Kidney (tissue), 14 donors: Measurements from ENCODE around the gene GPR143. TPM values are rescaled to one million over a fixed set of nuclear protein-coding genes. Genes with fewer than 3 reads are reported as not detected.

Experiments used
- DNase-seq, 5 donors: peaks; one replicate each; pipeline ENCODE4 v3.0.0-alpha.2; 2013 to 2020
- FAIRE-seq: peaks from 2 replicates; lab custom pipeline; 2012; peaks lifted over from hg19 to GRCh38; lab: Jason Lieb, UNC
- H3K27ac ChIP-seq, 2 donors: one replicate each; pipeline ENCODE4 v1.7.0; 2013; ENCODE audit warnings: low read depth in 2 of 2, low read length in 2 of 2, inconsistent platforms in 1 of 2
- H3K27me3 ChIP-seq: one replicate; pipeline ENCODE4 v1.7.1; 2013; ENCODE audit warnings: low read length, inconsistent platforms; ENCODE audit not compliant: control insufficient read depth, insufficient read depth
- H3K36me3 ChIP-seq, 3 donors: one replicate each; pipeline versions ENCODE4 v1.7.0 to v1.7.1; 2013; ENCODE audit warnings: low read length in 3 of 3, control low read depth in 1 of 3, inconsistent platforms in 1 of 3; ENCODE audit not compliant: insufficient read depth in 3 of 3, control insufficient read depth in 2 of 3
- H3K4me1 ChIP-seq, 3 donors: one replicate each; pipeline versions ENCODE4 v1.7.0 to v1.7.1; 2013; ENCODE audit warnings: low read length in 3 of 3, inconsistent platforms in 1 of 3, low read depth in 1 of 3; ENCODE audit not compliant: control insufficient read depth in 2 of 3, insufficient read depth in 2 of 3
- H3K4me3 ChIP-seq, 3 donors: one replicate each; pipeline versions ENCODE4 v1.7.0 to v1.8.1; 2013; ENCODE audit warnings: low read length in 3 of 3, control low read depth in 1 of 3, inconsistent platforms in 1 of 3
- H3K9ac ChIP-seq, 3 donors: one replicate each; pipeline versions ENCODE4 v1.7.0 to v1.7.1; 2013; ENCODE audit warnings: low read length in 3 of 3, control low read depth in 1 of 3, inconsistent platforms in 1 of 3
- H3K9me3 ChIP-seq, 3 donors: one replicate each; pipeline versions ENCODE4 v1.7.0 to v1.7.1; 2013; ENCODE audit warnings: low read length in 3 of 3, control low read depth in 1 of 3, inconsistent platforms in 1 of 3; ENCODE audit not compliant: control insufficient read depth in 2 of 3, insufficient read depth in 1 of 3
- intact Hi-C: fragments of 100-400 bp; cut with DNase I; formaldehyde crosslinking; loops from one replicate; pipeline ENCODE4 v1.11.1; 2022
- polyA plus RNA-seq: library from polyadenylated mRNA; stranded (reverse); fragments of 350-450 nt; fragmentation: Illumina TruSeq; extraction: RNeasy Lipid Tissue Mini Kit (QIAGEN cat#74804); gene quantifications from one replicate; pipeline ENCODE4 v1.2.3, GENCODE V29; 2014; ENCODE audit warnings: low read depth, low replicate concordance; ENCODE audit not compliant: insufficient read depth
- total RNA-seq: library from RNA; stranded (reverse); fragmentation: NEBNext Ultra II Directional; extraction: Animal tissue kit (Norgen Biotek cat#: 25700); gene quantifications from one replicate; pipeline ENCODE4 v1.2.1, GENCODE V29; 2021
- TF ChIP-seq, protein P1 (sequence below): IDR thresholded peaks from 3 replicates; pipeline ENCODE4 v1.5.1; 2012; ENCODE audit warnings: mild to moderate bottlenecking, moderate library complexity, borderline replicate concordance; ENCODE audit not compliant: insufficient read depth; ENCODE audit errors: extremely low read depth
- donor health status: control.
- donor health status: control.
- donor health status: control.
- donor health status: control.
- donor health status: control.
- donor health status: DM: yes; HTN: yes; CAD: no.
- donor health status: Normal renal cell carcinoma (clear cell type).

GPR143 gene
- total and polyA plus RNA-seq, 2 donors from 2014 or later: 8.2 to 8.7 TPM

DNA sequence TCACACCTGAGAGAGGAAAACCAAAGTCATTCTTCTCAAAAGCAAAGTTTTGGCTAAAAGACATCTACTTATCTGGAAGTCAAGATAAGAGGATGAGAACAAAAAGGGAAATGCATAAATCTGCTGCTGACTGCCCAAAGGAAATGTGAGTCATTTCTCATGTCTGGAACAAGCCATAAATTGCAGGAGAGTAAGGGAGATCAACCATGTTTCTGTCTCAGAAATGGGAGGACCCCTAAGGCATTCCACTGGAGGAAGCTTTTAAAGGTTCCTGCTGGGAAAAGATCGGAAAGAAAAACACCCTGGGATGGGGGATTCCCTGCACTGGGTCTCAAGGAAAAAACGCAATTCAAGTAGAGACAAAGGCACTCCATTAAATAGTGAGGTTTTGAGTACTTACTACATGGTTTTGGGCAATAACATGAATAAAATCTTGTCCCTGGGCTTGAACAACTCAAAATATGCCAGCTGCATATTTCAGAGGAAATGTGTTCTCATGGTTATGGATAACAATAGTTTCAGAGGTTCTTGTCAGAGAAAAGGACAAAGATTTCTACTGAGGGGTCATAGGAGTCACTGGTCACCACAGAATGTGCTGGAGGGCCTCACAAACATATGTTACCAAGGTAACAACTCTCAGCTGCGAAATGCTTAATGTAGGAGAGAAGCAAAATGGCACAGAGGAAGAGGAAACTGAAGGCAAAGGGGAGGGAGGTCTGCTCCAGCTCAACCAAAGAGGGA is 19.3 kb downstream of the GPR143 start:
- Histone ChIP-seq H3K27me3 (no peaks in the 10 kb centered on the region), H3K9ac (no peak overlapping the region), H3K4me1 (no peaks in the 10 kb centered on the region), H3K27ac (peak overlapping the region in 1 of 2 donors; percentile 61), H3K9me3 (no peaks in the 10 kb centered on the region), H3K4me3 (no peak overlapping the region), H3K36me3 (no peaks in the 10 kb centered on the region)
- intact Hi-C loops: no loop called here
- FAIRE-seq (no peak), DNase-seq (peak in 2 of 5 donors; percentile 32 to 48)
- TF ChIP-seq, protein P1, sequence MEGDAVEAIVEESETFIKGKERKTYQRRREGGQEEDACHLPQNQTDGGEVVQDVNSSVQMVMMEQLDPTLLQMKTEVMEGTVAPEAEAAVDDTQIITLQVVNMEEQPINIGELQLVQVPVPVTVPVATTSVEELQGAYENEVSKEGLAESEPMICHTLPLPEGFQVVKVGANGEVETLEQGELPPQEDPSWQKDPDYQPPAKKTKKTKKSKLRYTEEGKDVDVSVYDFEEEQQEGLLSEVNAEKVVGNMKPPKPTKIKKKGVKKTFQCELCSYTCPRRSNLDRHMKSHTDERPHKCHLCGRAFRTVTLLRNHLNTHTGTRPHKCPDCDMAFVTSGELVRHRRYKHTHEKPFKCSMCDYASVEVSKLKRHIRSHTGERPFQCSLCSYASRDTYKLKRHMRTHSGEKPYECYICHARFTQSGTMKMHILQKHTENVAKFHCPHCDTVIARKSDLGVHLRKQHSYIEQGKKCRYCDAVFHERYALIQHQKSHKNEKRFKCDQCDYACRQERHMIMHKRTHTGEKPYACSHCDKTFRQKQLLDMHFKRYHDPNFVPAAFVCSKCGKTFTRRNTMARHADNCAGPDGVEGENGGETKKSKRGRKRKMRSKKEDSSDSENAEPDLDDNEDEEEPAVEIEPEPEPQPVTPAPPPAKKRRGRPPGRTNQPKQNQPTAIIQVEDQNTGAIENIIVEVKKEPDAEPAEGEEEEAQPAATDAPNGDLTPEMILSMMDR: no peak

DNA sequence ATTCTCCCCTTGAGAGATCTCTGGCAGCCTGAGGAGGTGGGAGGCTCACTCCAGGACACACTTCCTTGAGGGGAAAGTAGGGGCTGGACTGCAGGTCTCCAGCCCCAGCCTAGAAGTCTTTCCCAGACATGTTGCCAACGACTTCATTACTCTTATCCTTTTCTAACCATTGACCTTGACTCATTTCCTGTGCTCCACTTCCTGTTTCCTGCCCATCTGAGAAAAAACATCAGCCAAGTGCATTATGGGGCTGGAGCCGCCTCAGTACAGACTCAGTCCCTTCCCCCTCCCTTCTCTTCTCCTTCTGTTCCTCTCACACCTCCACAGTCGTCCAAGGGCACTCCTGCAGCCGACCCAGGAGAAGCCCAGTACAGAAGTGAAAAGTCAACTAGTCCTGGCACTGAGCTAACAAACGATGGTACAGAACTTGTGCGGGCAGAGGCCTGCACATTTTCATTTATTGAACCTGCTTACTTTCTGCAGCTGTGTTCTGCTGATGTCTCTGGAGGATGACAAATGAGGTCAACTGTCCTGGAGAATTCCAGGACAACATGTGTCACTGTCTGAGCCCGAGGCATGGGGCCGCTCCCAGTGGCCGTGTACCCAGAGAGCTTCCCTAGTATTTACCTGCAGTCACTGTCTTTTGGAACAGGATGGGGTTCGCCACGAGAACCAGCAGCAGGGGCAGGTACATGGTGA is 20.1 kb downstream of the GPR143 start:
- H3K4me1 ChIP-seq: no peaks in the 10 kb centered on the region
- intact Hi-C loops: no loop called here
- no peak overlapping the region for H3K4me3 ChIP-seq
- FAIRE-seq: no peak
- TF ChIP-seq, protein P1: no peak
- no peaks in the 10 kb centered on the region for H3K9me3 ChIP-seq
- peak in 1 of 5 donors; percentile 38 for DNase-seq
- no peaks in the 10 kb centered on the region for H3K36me3 ChIP-seq
- no peaks in the 10 kb centered on the region for H3K27me3 ChIP-seq
- peak overlapping the region in 1 of 2 donors; percentile 61 for H3K27ac ChIP-seq
- H3K9ac ChIP-seq: no peak overlapping the region

GRCh38 chrX:9739130-9739529 is 26.5 kb downstream of the GPR143 start:
- FAIRE-seq (no peak), DNase-seq (no peak)
- no peak overlapping the region for H3K27ac ChIP-seq
- no peaks in the 10 kb centered on the region for H3K4me1 ChIP-seq
- TF ChIP-seq, protein P1: no peak
- H3K9me3 ChIP-seq: no peaks in the 10 kb centered on the region
- H3K36me3 ChIP-seq: no peaks in the 10 kb centered on the region
- H3K9ac ChIP-seq: no peak overlapping the region
- no peak overlapping the region for H3K4me3 ChIP-seq
- intact Hi-C loops: no loop called here
- no peaks in the 10 kb centered on the region for H3K27me3 ChIP-seq
